Measurements from ENCODE around the gene KLF5.

The KLF5 gene

GRCh38 chr13:73070451-73071098 is 11.8 kb downstream of the KLF5 start:
- no peaks in the 10 kb centered on the region for H3K27me3 ChIP-seq (ENCODE audit: low read length)
- H3K9me3 ChIP-seq (ENCODE audit: insufficient read depth, low read length): no peaks in the 10 kb centered on the region
- H3K4me2 ChIP-seq (ENCODE audit: low read depth, low read length, poor library complexity, severe bottlenecking): no peak overlapping the region
- H3K36me3 ChIP-seq (ENCODE audit: low read length): no peaks in the 10 kb centered on the region
- H3K27ac ChIP-seq (ENCODE audit: low read depth, low read length): no peak overlapping the region
- H3K9ac ChIP-seq (ENCODE audit: low read length): no peak overlapping the region
- no peaks in the 10 kb centered on the region for H3F3A ChIP-seq (ENCODE audit: insufficient read depth)
- no peaks in the 10 kb centered on the region for H3K79me2 ChIP-seq (ENCODE audit: insufficient read depth, low read length)
- no peak overlapping the region for H3K4me3 ChIP-seq (ENCODE audit: insufficient read depth, low read length, poor library complexity, severe bottlenecking)
- no peak overlapping the region for H2AFZ ChIP-seq (ENCODE audit: low read depth, low read length, severe bottlenecking)
- no peaks in the 10 kb centered on the region for H4K20me1 ChIP-seq (ENCODE audit: low read depth, low read length)
- TF ChIP-seq CTCF (IDR thresholded peaks at IDR 0.05; ENCODE audit: insufficient read depth, low read length, poor library complexity, severe bottlenecking) (no peak), EZH2phosphoT487 (conservative IDR thresholded peaks at IDR 0.05; ENCODE audit: low read length) (no peak)
- H3K9me2 ChIP-seq (replicated peaks; ENCODE audit: insufficient read depth, low read length): no peaks in the 10 kb centered on the region

GRCh38 chr13:73072239-73072900 is 13.6 kb downstream of the KLF5 start:
- no peaks in the 10 kb centered on the region for H3K9me2 ChIP-seq (replicated peaks; ENCODE audit: insufficient read depth, low read length)
- no peak for TF ChIP-seq CTCF (IDR thresholded peaks at IDR 0.05; ENCODE audit: insufficient read depth, low read length, poor library complexity, severe bottlenecking)
- H3K9me3 ChIP-seq (ENCODE audit: insufficient read depth, low read length): no peaks in the 10 kb centered on the region
- no peak overlapping the region for H2AFZ ChIP-seq (ENCODE audit: low read depth, low read length, severe bottlenecking)
- no peak overlapping the region for H3K4me2 ChIP-seq (ENCODE audit: low read depth, low read length, poor library complexity, severe bottlenecking)
- H3K9ac ChIP-seq (ENCODE audit: low read length): no peak overlapping the region
- H3K79me2 ChIP-seq (ENCODE audit: insufficient read depth, low read length): no peaks in the 10 kb centered on the region
- no peaks in the 10 kb centered on the region for H4K20me1 ChIP-seq (ENCODE audit: low read depth, low read length)
- no peak overlapping the region for H3K27ac ChIP-seq (ENCODE audit: low read depth, low read length)
- H3K36me3 ChIP-seq (ENCODE audit: low read length): no peaks in the 10 kb centered on the region
- H3F3A ChIP-seq (ENCODE audit: insufficient read depth): no peaks in the 10 kb centered on the region
- no peak overlapping the region for H3K4me3 ChIP-seq (ENCODE audit: insufficient read depth, low read length, poor library complexity, severe bottlenecking)
- H3K27me3 ChIP-seq (ENCODE audit: low read length): no peaks in the 10 kb centered on the region

- H3K79me2 ChIP-seq (ENCODE audit: insufficient read depth, low read length): no peaks in the 10 kb centered on the region
- H4K20me1 ChIP-seq (ENCODE audit: low read depth, low read length): no peaks in the 10 kb centered on the region
- no peak overlapping the region for H2AFZ ChIP-seq (ENCODE audit: low read depth, low read length, severe bottlenecking)
- no peak overlapping the region for H3K4me2 ChIP-seq (ENCODE audit: low read depth, low read length, poor library complexity, severe bottlenecking)
- no peak overlapping the region for H3K4me3 ChIP-seq (ENCODE audit: insufficient read depth, low read length, poor library complexity, severe bottlenecking)
- no peak overlapping the region for H3K9ac ChIP-seq (ENCODE audit: low read length)
- no peaks in the 10 kb centered on the region for H3K27me3 ChIP-seq (ENCODE audit: low read length)
- H3K27ac ChIP-seq (ENCODE audit: low read depth, low read length): no peak overlapping the region
- no peak for TF ChIP-seq CTCF (IDR thresholded peaks at IDR 0.05; ENCODE audit: insufficient read depth, low read length, poor library complexity, severe bottlenecking)
- no peak for TF ChIP-seq EZH2phosphoT487 (conservative IDR thresholded peaks at IDR 0.05; ENCODE audit: low read length)
- no peaks in the 10 kb centered on the region for H3K9me2 ChIP-seq (replicated peaks; ENCODE audit: insufficient read depth, low read length)
- H3K36me3 ChIP-seq (ENCODE audit: low read length): no peaks in the 10 kb centered on the region
- no peaks in the 10 kb centered on the region for H3K9me3 ChIP-seq (ENCODE audit: insufficient read depth, low read length)
- no peaks in the 10 kb centered on the region for H3F3A ChIP-seq (ENCODE audit: insufficient read depth)
These were observed 14.2 kb downstream of the KLF5 start for GRCh38 chr13:73073050-73073449.
